HFF-Myc (cell line): ENCODE measurements around the gene TRABD2B.

ENCODE experiments used
- DNase-seq: peaks from one replicate; pipeline ENCODE4 v3.0.0-alpha.2; 2011; ENCODE audit warnings: low read depth; ENCODE audit errors: extremely low read depth
- H3K4me3 ChIP-seq: replicated peaks from 2 replicates; pipeline ENCODE4 v1.5.1; 2011; ENCODE audit warnings: low read depth, mild to moderate bottlenecking, control low read depth, low read length
- CTCF ChIP-seq: IDR thresholded peaks from 2 replicates; pipeline ENCODE4 v1.5.1; 2012; ENCODE audit warnings: mild to moderate bottlenecking, low read depth, low read length, control low read depth; ENCODE audit errors: missing control alignments

Gene TRABD2B

DNA sequence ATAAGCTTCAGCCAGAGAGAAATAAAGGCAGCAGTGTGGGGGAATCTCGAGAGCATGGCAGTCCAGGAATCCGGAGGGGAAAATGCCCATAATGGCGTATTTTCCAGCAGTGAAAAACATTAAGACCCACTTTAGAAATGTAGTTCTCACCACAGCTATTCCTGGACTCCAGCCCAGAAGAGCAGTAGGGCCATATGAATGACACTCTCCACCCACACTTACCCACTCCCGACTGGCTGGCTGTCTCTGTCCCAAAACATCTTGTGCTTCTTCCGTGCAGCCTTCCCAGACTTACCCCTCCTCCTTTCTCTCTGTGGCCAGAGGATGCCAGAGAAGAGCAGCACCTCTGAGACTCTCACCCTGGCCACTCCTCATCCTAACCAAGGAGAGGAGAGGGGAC is 56.4 kb downstream of the TRABD2B start:
- DNase-seq: no peak
- no peak for TF ChIP-seq CTCF
- H3K4me3 ChIP-seq: no peak overlapping the region

DNA sequence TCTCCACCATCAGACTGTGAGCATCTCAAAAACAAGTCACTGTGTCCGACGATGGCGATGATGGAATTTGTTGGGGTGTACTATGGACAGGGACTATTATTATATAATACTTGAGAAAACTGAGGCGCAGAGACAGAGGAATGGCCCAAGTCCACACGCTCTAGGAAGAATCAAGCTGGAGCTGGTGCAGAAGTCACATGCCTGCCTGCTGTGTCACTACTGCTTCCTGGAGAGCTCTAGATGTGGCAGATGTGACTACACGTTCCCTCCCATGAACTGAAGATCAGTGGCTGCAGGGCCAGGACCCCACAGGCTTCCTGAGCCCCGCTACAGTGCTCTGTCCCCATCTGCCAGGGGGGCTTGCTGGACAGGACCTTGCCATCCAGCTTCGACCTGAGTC is 56.9 kb downstream of the TRABD2B start:
- no peak overlapping the region for H3K4me3 ChIP-seq
- no peak for TF ChIP-seq CTCF
- no peak for DNase-seq

DNA sequence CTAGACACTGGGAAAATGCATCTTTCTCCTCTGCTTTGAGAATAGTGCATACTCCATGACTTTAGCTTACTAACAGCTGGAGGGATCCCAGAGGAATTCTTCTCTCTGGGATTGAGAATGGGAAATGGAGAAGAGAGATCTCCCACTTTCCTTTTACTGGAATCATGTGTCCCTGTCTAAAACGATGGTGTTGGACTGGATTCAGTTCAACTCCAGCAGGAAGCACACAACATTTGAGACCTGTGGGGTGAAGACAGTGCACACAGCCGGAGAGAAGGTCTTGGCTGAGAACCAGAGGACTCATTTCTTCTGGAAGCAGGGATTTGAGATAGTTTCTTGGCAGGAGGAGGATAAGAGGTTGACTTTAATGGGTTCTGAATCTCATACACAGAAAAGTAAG is 58.7 kb downstream of the TRABD2B start:
- H3K4me3 ChIP-seq: no peak overlapping the region
- no peak for TF ChIP-seq CTCF
- no peak for DNase-seq

DNA sequence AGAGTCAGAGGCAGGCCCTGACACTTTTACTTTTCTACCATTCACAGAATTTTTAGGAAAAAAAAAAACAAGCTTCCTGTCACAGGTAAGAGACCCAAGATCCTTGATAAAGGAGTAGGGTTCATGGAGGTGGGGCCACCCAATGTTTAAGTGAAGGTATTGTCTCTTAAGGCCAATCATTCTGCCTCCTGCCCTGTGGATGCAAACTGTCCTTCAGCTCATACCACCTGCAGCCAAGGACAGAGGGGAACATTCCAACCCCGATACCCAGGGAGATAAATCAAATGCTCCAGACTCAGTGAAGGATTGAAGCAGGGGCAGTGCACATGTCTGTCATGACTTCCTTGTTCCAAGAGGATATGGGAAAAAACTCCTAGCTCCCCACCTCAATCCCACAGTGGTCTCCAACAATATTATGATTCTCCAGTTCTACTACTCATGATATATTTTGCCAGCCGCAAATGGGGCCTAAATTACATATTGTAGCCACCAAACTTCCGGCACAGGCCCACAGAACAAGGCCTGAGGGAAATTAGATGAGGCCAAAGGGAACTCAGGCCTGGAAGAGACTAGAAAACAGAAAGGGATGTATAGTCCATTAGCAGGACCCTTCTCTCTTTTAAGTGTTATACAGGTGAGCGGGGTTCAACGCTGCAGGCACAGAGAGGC is 59.5 kb downstream of the TRABD2B start:
- no peak for DNase-seq
- H3K4me3 ChIP-seq: no peak overlapping the region
- no peak for TF ChIP-seq CTCF

DNA sequence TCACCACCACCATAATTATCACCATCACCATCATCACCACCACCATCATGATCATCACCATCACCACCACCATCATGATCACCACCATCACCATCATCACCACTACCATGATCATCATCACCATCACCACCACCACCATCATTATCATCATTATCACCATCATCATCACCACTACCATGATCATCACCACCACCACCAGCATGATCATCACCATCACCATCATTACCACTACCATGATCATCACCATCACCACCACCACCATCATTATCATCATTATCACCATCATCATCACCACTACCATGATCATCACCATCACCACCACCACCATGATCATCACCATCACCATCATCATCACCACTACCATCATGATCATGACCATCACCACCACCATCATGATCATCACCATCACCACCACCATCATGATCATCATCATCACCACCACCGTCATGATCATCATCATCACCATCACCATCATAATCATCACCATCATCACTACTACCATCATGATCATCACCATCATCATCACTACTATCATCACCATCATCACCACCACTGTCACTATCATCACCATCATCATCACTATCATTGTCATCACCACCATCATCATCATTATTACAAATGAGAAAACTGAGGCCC is 60.2 kb downstream of the TRABD2B start:
- H3K4me3 ChIP-seq: no peak overlapping the region
- no peak for DNase-seq
- no peak for TF ChIP-seq CTCF

GRCh38 chr1:47935856-47936255 is 61.3 kb downstream of the TRABD2B start:
- H3K4me3 ChIP-seq: no peak overlapping the region
- DNase-seq: no peak
- TF ChIP-seq CTCF: no peak
